IMR-90 (cell line): Measurements from ENCODE around the gene REV3L.

Source experiments
- BHLHE40 ChIP-seq: fragments of 150-350 bp; IDR thresholded peaks from 2 replicates; pipeline ENCODE4 v1.6.1; 2016; ENCODE audit warnings: mild to moderate bottlenecking, low read depth, low read length
- CEBPB ChIP-seq: IDR thresholded peaks from 2 replicates; pipeline ENCODE4 v1.6.1; 2012; ENCODE audit warnings: low read depth, low read length, improper control_type of control experiment
- CHD1 ChIP-seq: IDR thresholded peaks from 2 replicates; pipeline ENCODE4 v1.6.1; 2012; ENCODE audit warnings: low read depth, low read length, improper control_type of control experiment
- FOS ChIP-seq: fragments of 150-350 bp; IDR thresholded peaks from 2 replicates; pipeline ENCODE4 v1.6.1; 2016; ENCODE audit warnings: low read depth, low read length
- MAFK ChIP-seq: IDR thresholded peaks from 2 replicates; pipeline ENCODE4 v1.6.1; 2012; ENCODE audit warnings: low read depth, low read length, improper control_type of control experiment
- MXI1 ChIP-seq: IDR thresholded peaks from 2 replicates; pipeline ENCODE4 v1.6.1; 2012; ENCODE audit warnings: low read depth, mild to moderate bottlenecking, low read length, moderate library complexity, borderline replicate concordance
- POLR2A ChIP-seq: IDR thresholded peaks from 2 replicates; pipeline ENCODE4 v1.6.1; 2012; ENCODE audit warnings: mild to moderate bottlenecking, low read depth, low read length
- RAD21 ChIP-seq: IDR thresholded peaks from 2 replicates; pipeline ENCODE4 v1.6.1; 2012; ENCODE audit warnings: low read length, improper control_type of control experiment
- RCOR1 ChIP-seq: IDR thresholded peaks from 2 replicates; pipeline ENCODE4 v1.6.1; 2012; ENCODE audit warnings: mild to moderate bottlenecking, low read length, improper control_type of control experiment; ENCODE audit not compliant: insufficient replicate concordance
- TF ChIP-seq, protein P1 (sequence below): conservative IDR thresholded peaks from 2 replicates; pipeline ENCODE4 v1.5.1; 2012; ENCODE audit warnings: mild to moderate bottlenecking, low read depth, low read length, improper control_type of control experiment
- TF ChIP-seq, protein P2 (sequence below): fragments of 150-350 bp; IDR thresholded peaks from 2 replicates; pipeline ENCODE4 v1.6.1; 2016; ENCODE audit warnings: low read depth, mild to moderate bottlenecking, low read length, moderate library complexity, borderline replicate concordance

DNA sequence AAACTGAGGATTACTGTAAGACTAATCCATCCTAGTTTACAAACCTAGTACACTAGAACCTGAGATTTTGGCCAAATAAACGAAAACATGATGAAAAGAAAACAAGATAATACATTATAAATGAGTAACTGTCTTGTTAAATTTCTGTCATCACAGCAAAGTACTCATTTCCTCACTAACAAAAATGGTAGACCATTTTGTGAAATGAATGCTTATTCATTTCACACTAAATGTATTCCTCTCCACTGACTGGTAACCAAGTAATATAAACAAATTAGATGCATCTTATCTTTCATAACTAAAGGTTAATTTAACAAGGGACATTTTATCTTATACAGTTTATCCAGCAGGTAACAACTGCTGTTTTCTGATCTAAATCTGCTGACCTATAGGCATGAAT is 143.7 kb downstream of the REV3L start:
- no peak for TF ChIP-seq POLR2A
- TF ChIP-seq, protein P1, sequence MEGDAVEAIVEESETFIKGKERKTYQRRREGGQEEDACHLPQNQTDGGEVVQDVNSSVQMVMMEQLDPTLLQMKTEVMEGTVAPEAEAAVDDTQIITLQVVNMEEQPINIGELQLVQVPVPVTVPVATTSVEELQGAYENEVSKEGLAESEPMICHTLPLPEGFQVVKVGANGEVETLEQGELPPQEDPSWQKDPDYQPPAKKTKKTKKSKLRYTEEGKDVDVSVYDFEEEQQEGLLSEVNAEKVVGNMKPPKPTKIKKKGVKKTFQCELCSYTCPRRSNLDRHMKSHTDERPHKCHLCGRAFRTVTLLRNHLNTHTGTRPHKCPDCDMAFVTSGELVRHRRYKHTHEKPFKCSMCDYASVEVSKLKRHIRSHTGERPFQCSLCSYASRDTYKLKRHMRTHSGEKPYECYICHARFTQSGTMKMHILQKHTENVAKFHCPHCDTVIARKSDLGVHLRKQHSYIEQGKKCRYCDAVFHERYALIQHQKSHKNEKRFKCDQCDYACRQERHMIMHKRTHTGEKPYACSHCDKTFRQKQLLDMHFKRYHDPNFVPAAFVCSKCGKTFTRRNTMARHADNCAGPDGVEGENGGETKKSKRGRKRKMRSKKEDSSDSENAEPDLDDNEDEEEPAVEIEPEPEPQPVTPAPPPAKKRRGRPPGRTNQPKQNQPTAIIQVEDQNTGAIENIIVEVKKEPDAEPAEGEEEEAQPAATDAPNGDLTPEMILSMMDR, result no peak
- no peak for TF ChIP-seq RCOR1
- TF ChIP-seq CEBPB, result no peak
- TF ChIP-seq CHD1, result no peak
- TF ChIP-seq, protein P2, sequence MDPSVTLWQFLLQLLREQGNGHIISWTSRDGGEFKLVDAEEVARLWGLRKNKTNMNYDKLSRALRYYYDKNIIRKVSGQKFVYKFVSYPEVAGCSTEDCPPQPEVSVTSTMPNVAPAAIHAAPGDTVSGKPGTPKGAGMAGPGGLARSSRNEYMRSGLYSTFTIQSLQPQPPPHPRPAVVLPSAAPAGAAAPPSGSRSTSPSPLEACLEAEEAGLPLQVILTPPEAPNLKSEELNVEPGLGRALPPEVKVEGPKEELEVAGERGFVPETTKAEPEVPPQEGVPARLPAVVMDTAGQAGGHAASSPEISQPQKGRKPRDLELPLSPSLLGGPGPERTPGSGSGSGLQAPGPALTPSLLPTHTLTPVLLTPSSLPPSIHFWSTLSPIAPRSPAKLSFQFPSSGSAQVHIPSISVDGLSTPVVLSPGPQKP, result no peak
- no peak for TF ChIP-seq MAFK
- TF ChIP-seq RAD21, result no peak
- TF ChIP-seq FOS, result no peak
- no peak for TF ChIP-seq BHLHE40
- no peak for TF ChIP-seq MXI1
